ENCODE measurements around the gene SYNPR. TPM values are rescaled to one million over a fixed set of nuclear protein-coding genes. Genes with fewer than 3 reads are reported as not detected.

SYNPR gene
- total RNA-seq, 6 experiments from 2014 or later = not detected

DNA sequence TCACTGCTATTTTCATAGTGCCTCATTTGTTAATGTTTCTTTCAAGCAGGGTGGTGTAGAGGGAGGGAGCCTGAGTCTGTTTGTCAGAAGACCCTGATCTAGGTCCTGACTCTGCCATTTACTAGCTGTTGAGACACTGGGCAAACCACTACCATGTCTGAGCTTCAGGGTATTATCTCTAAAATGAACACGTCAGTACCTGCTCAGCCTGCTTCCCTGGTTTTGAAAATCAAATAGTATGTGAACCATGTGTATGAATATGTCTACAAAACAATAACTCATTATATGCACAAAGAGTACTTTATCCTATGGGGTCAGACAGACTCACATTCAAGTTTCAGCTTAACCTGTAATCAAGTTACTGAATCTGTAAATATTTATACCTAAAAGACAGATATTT is 25.1 kb downstream of the SYNPR start:
- TF ChIP-seq, protein P1, sequence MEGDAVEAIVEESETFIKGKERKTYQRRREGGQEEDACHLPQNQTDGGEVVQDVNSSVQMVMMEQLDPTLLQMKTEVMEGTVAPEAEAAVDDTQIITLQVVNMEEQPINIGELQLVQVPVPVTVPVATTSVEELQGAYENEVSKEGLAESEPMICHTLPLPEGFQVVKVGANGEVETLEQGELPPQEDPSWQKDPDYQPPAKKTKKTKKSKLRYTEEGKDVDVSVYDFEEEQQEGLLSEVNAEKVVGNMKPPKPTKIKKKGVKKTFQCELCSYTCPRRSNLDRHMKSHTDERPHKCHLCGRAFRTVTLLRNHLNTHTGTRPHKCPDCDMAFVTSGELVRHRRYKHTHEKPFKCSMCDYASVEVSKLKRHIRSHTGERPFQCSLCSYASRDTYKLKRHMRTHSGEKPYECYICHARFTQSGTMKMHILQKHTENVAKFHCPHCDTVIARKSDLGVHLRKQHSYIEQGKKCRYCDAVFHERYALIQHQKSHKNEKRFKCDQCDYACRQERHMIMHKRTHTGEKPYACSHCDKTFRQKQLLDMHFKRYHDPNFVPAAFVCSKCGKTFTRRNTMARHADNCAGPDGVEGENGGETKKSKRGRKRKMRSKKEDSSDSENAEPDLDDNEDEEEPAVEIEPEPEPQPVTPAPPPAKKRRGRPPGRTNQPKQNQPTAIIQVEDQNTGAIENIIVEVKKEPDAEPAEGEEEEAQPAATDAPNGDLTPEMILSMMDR (IDR thresholded peaks at IDR 0.05) = no peak
- no peaks in the 10 kb centered on the region for H3K4me1 Mint-ChIP-seq (ENCODE audit: low read depth)

DNA sequence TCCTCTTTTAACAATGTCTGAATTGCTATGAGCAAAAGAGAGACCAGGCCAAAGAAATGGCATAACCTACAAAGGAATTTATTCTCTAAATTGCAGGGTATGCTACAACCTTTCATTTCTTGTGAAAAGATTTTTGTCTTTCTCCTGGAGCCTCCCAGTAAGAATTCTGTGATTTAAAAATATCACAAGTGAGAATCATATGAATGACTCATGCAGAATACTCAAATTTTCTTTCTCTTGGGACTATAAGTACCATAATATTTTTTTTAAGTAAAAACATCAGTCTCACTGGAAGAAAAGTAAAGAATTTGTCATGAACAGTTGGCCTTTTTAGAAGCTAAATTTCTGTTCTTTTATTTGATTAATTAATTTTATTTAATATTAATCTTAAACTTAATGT is 26.3 kb downstream of the SYNPR start:
- no peaks in the 10 kb centered on the region for H3K36me3 Mint-ChIP-seq (ENCODE audit: low read depth)
- no peaks in the 10 kb centered on the region for H3K4me1 Mint-ChIP-seq (ENCODE audit: low read depth)
- H3K27ac Mint-ChIP-seq = no peak overlapping the region
- peaks cover 6% of the 10 kb centered on the region; the same call in 1 of the 2 replicates for H3K27me3 Mint-ChIP-seq (ENCODE audit: insufficient read depth)
- no peaks in the 10 kb centered on the region for H3K9me3 Mint-ChIP-seq
- DNase-seq = no peak
- TF ChIP-seq, protein P1 (IDR thresholded peaks at IDR 0.05) = no peak
- H3K4me3 Mint-ChIP-seq = no peak overlapping the region

More for the DNA sequence above, 25.1 kb downstream of the SYNPR start:
- Mint-ChIP-seq H3K9me3 (no peaks in the 10 kb centered on the region; the same call in 1 of the 2 replicates), H3K27ac (no peak overlapping the region), H3K4me3 (no peak overlapping the region), H3K36me3 (ENCODE audit: low read depth) (no peaks in the 10 kb centered on the region), H3K27me3 (ENCODE audit: insufficient read depth) (peaks cover 6% of the 10 kb centered on the region; the same call in 1 of the 2 replicates)
- no peak for DNase-seq

- no peak overlapping the region for H3K27ac Mint-ChIP-seq
- peaks cover 2% of the 10 kb centered on the region; the same call in 1 of the 2 replicates for H3K27me3 Mint-ChIP-seq (ENCODE audit: insufficient read depth)
- DNase-seq = no peak
- no peak overlapping the region for H3K4me3 Mint-ChIP-seq
- H3K4me1 Mint-ChIP-seq (ENCODE audit: low read depth) = no peaks in the 10 kb centered on the region
- no peaks in the 10 kb centered on the region for H3K36me3 Mint-ChIP-seq (ENCODE audit: low read depth)
- TF ChIP-seq, protein P1 (IDR thresholded peaks at IDR 0.05) = no peak
- H3K9me3 Mint-ChIP-seq = no peaks in the 10 kb centered on the region
These were observed 30.0 kb downstream of the SYNPR start for GRCh38 chr3:63308072-63308471.

- no peak overlapping the region for H3K27ac Mint-ChIP-seq
- H3K27me3 Mint-ChIP-seq (ENCODE audit: insufficient read depth) = peaks cover 2% of the 10 kb centered on the region; the same call in 1 of the 2 replicates
- TF ChIP-seq, protein P1 (IDR thresholded peaks at IDR 0.05) = no peak
- H3K4me3 Mint-ChIP-seq = no peak overlapping the region
- DNase-seq = no peak
- no peaks in the 10 kb centered on the region for H3K4me1 Mint-ChIP-seq (ENCODE audit: low read depth)
- H3K36me3 Mint-ChIP-seq (ENCODE audit: low read depth) = no peaks in the 10 kb centered on the region
- H3K9me3 Mint-ChIP-seq = no peaks in the 10 kb centered on the region
These were observed 31.7 kb downstream of the SYNPR start for GRCh38 chr3:63309768-63310167.

- Mint-ChIP-seq H3K36me3 (ENCODE audit: low read depth) (no peaks in the 10 kb centered on the region), H3K27me3 (ENCODE audit: insufficient read depth) (no peaks in the 10 kb centered on the region), H3K4me3 (no peak overlapping the region), H3K9me3 (no peaks in the 10 kb centered on the region; the same call in 1 of the 2 replicates), H3K4me1 (ENCODE audit: low read depth) (no peaks in the 10 kb centered on the region), H3K27ac (no peak overlapping the region)
- TF ChIP-seq, protein P1 (IDR thresholded peaks at IDR 0.05) = no peak
- no peak for DNase-seq
These were observed 45.7 kb downstream of the SYNPR start for GRCh38 chr3:63323766-63324165.

DNA sequence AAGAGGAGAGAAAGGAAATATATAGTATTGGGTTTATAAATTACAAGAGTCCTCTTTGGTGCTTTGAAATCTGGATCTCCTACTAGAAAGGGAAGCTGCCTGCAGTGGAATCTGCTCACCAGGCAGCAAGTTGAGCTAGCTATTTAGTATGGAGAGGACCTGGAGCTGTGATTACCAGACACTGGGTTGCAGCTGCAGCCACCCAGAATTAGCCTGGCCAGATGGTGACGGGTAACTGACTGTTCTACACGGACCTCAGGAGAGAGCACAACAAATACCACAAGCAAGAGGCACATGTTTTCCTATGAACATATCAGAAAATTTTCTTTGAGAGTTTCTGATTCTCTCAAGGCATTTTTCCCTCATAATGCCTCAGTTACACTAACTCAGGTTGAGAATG is 46.5 kb downstream of the SYNPR start:
- H3K9me3 Mint-ChIP-seq = no peaks in the 10 kb centered on the region
- H3K36me3 Mint-ChIP-seq (ENCODE audit: low read depth) = no peaks in the 10 kb centered on the region
- TF ChIP-seq, protein P1 (IDR thresholded peaks at IDR 0.05) = no peak

More for the DNA sequence above, 46.5 kb downstream of the SYNPR start:
- H3K4me1 Mint-ChIP-seq (ENCODE audit: low read depth) = no peaks in the 10 kb centered on the region
- H3K27me3 Mint-ChIP-seq (ENCODE audit: insufficient read depth) = no peaks in the 10 kb centered on the region
- DNase-seq = no peak
- no peak overlapping the region for H3K27ac Mint-ChIP-seq
- H3K4me3 Mint-ChIP-seq = no peak overlapping the region
